ENCODE measurements around the gene SLC30A5.

DNA sequence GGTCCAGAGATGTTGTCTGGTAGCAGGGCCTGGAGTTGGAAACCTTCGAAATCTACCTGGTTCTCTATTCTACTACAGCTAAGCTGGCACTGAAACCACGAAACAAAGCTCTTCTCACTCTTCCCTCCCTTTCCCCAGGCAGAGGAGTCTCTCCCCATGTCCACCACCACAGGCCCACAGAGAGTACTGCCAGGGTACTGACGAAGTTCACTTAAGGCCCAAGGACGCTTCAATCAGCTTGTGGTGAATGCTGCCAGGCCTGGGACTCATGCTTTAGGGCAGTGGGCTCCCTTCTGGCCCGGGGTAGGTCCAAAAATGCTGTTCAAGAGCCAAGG lies 55.8 kb downstream of the SLC30A5 start:
- no peak for TF ChIP-seq EZH2 (IDR thresholded peaks at IDR 0.05)
- TF ChIP-seq, protein P1, sequence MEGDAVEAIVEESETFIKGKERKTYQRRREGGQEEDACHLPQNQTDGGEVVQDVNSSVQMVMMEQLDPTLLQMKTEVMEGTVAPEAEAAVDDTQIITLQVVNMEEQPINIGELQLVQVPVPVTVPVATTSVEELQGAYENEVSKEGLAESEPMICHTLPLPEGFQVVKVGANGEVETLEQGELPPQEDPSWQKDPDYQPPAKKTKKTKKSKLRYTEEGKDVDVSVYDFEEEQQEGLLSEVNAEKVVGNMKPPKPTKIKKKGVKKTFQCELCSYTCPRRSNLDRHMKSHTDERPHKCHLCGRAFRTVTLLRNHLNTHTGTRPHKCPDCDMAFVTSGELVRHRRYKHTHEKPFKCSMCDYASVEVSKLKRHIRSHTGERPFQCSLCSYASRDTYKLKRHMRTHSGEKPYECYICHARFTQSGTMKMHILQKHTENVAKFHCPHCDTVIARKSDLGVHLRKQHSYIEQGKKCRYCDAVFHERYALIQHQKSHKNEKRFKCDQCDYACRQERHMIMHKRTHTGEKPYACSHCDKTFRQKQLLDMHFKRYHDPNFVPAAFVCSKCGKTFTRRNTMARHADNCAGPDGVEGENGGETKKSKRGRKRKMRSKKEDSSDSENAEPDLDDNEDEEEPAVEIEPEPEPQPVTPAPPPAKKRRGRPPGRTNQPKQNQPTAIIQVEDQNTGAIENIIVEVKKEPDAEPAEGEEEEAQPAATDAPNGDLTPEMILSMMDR (IDR thresholded peaks at IDR 0.05), result no peak

All from neural progenitor cell (in vitro differentiated cells).